GM19467 (cell line): Measurements from ENCODE around the gene SMCR8.
"Not testable (repeated sequence)": the region's sequence is repeated elsewhere in the genome, so short reads cannot be mapped to it uniquely, and the experiment has no call there.

Experiments
- ATAC-seq: cut with Tn5 transposase; IDR thresholded peaks from one replicate; pipeline ENCODE4 v1.9.1; 2021; ENCODE audit warnings: mild to moderate bottlenecking, moderate library complexity; ENCODE audit not compliant: unreplicated experiment

SMCR8 gene

DNA sequence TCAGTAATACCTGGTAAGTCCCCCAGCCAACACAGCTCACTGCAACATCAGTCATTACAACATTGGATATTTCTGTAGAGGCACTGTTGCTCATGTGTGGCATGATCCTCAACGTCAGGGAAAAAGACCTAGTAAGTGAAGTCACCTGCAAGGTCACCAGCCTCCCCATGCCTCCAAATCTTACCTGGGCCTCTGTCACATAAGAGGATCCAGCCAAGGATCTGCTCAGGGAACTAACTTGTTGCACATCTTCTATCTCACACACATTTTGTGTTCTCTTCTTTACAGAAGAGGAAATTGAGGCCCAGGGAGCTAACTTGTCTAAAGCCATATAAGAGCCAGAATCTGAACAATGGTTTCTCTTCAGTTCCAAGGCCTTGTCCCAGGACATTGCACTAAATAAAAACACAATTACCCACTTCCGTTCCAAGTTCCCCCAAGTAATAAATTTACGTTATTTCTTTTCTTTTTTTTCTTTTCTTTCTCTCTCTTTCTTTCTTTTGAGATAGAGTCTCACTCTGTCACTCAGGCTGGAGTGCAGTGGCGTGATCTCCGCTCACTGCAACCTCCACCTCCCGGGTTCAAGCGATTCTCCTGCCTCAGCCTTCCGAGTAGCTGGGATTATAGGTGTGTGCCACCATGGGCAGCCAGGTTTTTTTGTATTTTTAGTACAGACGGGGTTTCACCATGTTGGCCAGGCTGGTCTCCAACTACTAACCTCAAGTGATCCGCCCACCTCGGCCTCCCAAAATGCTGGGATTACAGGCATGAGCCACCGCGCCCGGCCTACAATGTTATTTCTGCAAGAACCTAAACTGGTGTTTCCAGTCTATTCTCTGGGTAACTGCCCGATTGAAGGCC is 47.0 kb downstream of the SMCR8 start:
- no peak for ATAC-seq

GRCh38 chr17:18362698-18363100 is 47.6 kb downstream of the SMCR8 start:
- ATAC-seq, result no peak

- ATAC-seq, result peak; percentile 97
Observed at GRCh38 chr17:18363101-18364049, 48.3 kb downstream of the SMCR8 start, which contains the start of gene SHMT1. Gene SHMT1, minus strand, starts transcription at chr17:18363550. Its CDS starts 7,569 bp downstream, at chr17:18355981.

DNA sequence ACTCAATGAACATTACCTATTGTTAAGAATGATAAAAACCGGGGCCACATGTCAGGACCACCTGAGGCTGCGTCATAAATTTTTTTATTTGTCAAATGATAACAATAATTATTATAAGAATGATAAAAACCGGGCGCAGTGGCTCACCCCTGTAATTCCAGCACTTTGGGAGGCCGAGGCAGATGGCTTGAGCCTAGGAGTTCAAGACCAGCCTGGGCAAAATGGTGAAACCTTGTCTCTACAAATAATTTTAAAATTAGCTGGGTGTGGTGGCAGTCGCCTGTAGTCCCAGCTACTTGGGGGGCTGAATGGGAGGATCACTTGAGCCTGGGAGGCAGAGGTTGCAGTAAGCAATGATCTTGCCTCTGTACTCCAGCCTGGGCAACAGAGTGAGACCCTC is 49.1 kb downstream of the SMCR8 start:
- no peak for ATAC-seq

GRCh38 chr17:18368946-18369345 is 53.9 kb downstream of the SMCR8 start:
- no peak for ATAC-seq

- ATAC-seq, result no peak
Observed at GRCh38 chr17:18370761-18371160, 55.7 kb downstream of the SMCR8 start.

GRCh38 chr17:18371455-18371854 is 56.4 kb downstream of the SMCR8 start:
- ATAC-seq, result no peak

DNA sequence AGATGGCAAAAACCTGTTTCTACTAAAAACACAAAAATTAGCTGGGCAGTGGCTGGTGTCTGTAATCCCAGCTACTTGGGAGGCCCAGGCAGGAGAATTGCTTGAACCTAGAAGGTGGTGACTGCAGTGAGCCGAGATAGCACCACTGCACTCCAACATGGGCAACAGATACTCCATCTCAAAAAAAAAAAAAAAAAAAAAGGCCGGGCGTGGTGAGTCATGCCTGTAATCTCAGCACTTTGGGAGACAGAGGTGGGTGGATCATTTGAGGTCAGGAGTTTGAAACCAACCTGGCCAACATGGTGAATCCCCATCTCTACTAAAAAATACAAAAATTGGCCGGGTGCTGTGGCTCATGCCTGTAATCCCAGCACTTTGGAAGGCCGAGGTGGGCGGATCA is 58.1 kb downstream of the SMCR8 start:
- ATAC-seq, result not testable (repeated sequence)

DNA sequence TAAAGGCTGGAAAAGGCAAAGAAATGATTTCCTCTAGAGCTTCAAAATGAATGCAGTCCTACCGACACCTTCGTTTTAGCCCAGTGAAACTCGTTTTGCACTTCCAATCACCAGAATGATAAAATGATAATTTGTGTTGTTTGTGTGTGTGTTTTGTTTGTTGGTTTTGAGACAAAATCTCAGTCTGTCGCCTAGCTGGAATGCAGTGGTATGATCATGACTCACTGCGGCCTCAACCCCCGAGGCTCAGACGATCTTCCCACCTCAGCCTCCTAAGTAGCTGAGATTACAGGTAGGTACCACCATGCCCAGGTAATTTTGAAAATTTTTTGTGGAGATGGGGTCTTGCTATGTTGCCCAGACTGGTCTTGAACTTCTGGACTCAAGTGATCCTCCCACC is 59.1 kb downstream of the SMCR8 start:
- no peak for ATAC-seq
